NCI-H69 (cell line): Measurements from ENCODE around the gene SAMSN1.

Source experiments
- DNase-seq: peaks from one replicate; lab custom pipeline; 2025; lab: John Stamatoyannopoulos, UW

The SAMSN1 gene

DNA sequence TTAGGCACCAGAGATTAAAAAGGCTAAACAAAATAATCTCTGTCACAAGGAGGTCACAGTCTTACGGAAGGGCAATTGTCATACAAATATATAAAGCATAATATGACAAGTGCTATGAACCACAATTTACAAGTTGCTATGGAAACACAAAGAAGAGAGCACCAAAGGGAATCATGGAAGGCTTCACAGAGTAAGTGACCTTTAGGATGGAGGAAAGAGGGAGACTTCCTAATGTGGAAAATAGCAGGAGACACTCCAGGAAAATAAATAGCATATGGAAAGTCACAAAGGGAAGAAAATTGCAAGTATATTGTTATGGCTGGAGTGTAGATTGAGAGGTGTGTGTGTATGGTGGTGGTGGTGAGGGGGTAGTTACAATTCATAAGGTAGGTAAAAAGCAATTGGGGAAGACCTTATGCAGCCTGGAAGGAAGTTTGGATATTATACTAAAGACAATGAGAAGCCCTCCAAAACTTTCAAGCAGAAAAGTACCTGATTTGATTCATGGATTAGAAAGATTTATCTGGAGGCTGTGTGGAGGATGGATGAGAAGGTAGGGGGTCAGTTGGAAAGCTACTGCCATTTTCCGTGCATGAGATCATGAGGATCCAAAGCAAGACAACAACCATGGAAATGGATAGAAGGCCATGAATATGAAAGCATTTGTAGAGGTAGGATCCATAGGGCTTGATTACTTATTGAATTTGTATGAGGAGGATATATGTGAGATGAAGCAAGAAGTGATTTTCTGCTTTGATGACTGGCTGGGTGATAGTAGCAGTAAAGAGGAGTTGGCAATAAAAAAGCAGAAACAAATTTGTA, 61.7 kb downstream of the SAMSN1 start:
- DNase-seq: no peak

DNA sequence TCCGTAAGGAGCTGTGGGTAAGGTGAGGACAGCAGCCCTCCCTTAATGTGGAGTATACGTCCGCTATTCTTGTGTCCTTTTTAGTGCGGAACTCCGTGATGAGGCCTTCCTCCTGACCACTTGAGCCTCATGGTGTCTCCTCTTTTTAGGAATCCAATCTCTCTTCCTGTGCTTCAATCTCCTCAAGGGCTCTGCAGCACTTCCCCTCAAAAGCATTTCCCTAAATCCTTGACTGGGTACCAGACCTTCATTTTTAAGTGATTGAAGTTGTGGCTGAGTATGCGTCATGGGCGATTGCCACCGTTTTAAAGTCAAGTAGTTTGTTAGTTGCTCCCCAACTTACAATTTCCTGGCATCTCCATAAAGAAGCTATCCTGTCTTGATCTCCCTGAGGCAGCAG, 62.8 kb downstream of the SAMSN1 start:
- DNase-seq: no peak

GRCh38 chr21:14482165-14482564, 64.0 kb downstream of the SAMSN1 start:
- DNase-seq: no peak

GRCh38 chr21:14480411-14481031, 65.6 kb downstream of the SAMSN1 start:
- DNase-seq: peak; percentile 8

DNA sequence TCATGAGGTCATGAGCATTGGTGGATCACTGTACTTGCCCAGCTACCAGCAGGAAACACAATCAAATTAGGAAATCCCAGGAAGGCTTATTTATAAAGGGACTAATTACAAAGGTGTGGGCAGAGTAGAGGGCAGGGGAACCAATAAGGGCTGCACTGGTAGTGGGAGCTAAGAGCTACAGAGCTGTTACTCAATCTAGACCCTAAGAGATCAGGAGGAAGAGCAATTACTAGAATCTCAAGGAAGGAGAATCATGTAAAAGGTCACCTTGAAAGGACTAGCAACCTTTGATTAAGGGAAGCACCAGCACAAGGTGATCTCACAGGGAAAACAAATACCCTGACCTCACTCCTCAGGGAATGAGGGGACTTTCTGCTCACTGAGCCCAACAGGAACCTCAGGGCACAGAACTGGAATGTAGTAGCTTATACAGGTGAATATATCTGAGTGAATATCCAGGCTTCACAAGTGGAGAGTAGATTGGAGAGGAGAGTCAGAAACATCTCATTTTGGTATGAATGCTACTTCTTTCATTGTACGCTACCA, 66.8 kb downstream of the SAMSN1 start:
- DNase-seq: no peak

DNA sequence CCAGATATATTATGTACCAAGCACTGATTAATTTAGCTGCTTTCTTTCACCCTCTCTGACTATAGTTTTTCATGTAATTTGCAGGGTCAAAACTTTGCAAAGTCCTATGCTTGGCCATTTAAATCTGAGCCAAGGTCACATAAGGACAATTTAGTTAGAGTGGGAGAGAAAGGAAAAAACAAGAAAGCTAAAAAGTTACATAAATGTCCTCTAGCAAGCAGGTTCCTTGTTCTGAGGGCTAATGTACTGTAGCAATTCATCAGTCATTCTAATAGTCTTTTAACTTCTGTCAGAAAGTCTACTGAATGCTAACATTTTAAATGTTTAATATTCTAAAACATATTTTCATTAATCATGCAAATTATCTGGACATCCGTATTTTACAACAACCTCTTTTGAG, 68.3 kb downstream of the SAMSN1 start:
- no peak for DNase-seq

DNA sequence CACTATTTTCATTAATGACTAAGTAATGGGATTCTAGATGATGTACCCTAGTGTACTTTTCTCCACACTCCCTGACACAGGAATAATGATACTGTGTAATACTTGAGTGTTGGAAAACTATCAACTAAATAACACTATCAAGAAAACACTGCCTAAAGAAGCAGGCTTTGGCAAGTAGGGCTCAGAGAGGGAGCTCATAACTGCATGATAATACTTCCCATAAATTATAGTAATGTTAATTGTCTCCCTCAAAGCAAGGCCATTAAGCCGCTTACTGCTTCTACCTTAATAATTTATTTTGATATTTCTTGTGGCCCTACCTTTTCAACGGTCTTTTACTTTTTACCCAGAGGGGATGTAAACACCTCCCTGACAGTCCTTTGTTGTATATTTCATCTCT, 69.0 kb downstream of the SAMSN1 start:
- no peak for DNase-seq

DNA sequence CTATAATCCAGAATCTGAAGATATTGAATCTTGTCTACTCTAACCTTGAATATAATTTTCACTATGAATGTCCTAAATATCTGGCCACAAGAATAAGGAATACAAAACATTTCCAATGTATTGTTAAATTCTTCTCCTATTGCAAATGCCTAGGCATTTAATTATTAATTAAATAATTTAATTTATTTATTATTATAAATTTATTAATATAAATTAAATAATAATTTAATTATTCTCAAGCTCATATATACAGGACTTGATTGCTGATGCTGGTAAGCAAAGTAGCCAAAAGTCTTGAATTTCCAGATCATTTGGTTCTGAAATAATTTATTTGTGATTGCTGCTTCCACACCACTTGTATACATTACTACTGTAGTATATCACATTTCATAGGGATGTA, 71.1 kb downstream of the SAMSN1 start:
- DNase-seq: no peak

DNA sequence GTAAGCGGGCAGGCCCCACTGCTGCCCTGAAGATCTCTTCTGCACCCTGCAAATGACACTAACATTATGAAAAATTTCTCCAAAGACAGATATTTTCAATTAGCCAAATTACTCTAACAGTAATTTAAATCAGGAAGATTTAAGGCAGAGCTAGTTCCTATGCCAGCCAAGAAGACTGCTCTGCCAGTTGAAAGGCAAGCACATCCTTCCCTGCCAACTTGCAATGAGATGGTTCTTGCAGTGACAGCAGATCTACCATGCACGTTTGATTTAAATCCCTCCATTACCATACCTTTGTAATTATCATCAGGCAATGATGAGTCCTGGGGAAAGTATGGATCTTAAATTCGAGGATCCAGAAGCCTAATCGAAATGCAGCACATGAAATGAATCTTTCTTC, 76.5 kb downstream of the SAMSN1 start:
- DNase-seq: no peak

DNA sequence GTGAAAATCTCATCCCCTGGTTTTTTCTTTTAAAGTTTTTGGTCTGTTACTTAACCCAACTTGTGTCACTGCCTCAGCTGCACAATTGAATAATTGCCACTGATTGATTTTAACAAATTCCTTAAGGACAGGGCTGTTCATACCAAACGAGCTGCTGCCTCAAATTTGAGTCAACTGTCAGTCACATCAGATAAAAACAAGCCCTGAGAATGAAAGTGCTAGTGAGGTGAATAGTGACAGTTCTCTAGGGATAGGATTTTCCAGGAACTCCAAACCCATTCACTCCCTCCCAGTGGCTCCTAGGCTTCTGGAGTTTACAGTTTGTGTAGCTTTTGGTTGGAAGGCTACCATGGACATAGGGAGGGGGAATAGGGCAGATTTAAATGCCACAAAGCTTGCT, 79.4 kb downstream of the SAMSN1 start:
- no peak for DNase-seq

DNA sequence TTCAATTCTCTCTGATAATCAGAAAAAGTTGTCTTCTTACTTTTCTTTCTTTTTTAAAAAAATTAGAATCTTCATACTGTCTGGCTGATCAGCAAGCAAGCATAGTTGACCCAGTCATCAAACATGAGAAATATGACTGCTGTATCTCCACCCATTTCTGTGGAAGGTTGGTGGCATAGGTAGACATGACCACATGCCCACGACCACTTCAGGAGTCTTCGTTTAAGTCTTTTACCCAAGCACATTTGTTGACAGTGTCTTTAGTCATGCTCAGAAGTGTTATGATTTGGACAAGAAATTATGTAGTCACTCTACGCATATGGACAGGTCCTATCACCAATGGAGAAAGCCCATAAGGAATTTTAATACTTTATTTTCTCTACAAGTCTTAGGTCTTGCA, 88.4 kb downstream of the SAMSN1 start:
- no peak for DNase-seq

- DNase-seq: no peak
Observed at GRCh38 chr21:14456911-14457310, 89.2 kb downstream of the SAMSN1 start.

GRCh38 chr21:14454016-14455009, 91.8 kb downstream of the SAMSN1 start:
- DNase-seq: no peak

GRCh38 chr21:14453339-14454015, 92.6 kb downstream of the SAMSN1 start:
- no peak for DNase-seq

DNA sequence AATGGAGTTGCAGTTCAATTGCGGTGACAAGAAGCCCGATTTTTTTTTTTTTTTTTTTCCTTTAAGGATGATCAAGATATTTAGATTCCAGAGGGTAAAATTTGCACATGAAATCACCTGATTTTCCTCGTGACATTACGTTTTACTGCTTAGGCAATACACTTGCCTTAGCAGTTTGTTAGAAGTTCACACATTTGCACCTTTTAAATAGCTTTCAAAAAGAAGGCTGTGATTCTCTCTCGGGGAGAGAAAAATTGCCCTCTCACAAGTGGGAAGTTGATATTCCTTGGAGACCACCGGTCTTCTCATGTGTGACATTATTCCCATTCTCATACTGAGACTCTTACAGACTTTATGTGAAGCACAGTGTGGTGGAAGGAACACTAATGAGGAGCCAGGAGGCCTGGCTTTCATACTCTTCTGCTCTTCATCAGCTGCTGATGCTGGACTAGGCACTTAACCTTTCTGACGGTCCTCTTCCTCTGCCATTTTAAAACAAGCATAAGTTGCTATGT, 93.3 kb downstream of the SAMSN1 start:
- no peak for DNase-seq

GRCh38 chr21:14452031-14452726, 93.9 kb downstream of the SAMSN1 start:
- no peak for DNase-seq

DNA sequence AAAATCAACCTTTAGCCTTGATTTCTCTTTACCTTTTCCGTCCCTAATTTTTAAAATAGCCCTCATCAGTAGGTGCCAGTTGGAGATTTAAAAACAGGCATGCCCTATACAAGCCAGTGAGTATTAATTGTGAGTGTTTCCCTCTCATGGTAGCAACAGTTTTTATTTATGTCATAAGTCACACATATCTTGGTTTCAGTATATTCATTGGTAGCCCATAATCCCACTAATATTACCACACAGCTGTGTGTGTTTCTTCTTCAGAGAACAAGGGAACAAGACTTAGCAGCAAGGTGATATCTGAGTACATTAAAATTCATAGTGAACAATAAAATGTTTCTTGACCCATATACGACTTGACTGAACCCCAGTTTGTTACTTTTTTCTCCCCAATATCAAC, 94.6 kb downstream of the SAMSN1 start:
- no peak for DNase-seq

DNA sequence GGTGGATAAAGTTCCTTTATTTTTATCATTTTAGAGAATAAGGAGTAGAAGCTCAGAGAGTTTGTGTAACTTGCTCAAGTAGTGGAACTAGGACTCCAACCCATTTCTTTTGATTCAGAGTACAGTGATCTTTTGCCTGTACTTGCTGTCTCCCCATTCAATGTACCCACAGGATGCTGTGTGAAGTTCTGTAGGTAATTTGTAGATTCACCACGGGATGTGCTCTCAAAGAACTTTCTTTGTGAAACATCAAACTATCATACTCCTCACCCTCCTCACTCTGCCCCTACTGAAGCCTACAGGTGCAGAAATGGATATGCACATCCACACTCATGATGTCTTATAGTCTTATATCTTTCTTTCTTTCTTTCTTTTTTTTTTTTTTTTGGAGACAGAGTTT, 97.3 kb downstream of the SAMSN1 start:
- no peak for DNase-seq

GRCh38 chr21:14438211-14438610, 107.9 kb downstream of the SAMSN1 start:
- no peak for DNase-seq

DNA sequence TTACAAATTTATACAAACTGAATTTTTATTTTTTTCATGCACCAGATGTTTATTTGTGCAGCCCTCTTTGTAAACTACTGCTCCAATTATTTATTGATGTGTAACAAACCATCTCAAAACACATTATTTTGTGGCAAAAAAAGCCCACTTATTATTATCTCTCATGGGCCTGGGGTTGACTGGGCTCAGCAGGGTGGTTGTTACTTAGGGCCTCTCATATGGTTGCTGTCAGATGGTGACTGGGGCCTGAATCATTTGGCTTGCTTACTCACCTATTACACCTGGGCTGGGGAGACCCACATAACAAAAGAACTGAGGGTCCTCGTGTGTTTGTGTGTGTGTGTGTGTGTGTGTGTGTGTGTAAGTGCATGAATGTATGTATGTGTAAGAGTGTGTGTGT, 110.7 kb downstream of the SAMSN1 start:
- DNase-seq: no peak
